ENCODE measurements around the gene HABP4. TPM values are rescaled to one million over a fixed set of nuclear protein-coding genes. Genes with fewer than 3 reads are reported as not detected.

Gene HABP4
- total and polyA plus RNA-seq, 4 donors = 1.1 to 4.0 (median 2.9) TPM

DNA sequence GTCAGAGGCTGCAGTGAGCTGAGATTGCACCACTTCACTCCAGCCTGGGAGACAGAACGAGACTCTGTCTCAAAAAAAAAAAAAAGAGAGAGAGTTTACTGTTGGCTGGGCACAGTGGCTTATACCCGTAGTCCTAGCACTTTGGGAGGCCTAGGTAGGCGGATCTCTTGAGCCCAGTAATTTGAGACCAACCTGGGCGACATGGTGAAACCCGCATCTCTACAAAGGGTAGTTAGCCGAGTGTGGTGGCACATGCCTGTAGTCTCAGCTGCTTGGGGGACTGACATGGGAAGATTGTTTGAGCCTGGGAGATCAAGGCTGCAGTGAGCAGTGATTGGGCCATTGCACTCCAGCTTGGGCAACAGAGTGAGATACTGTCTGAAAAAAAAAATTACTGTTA is 12.6 kb downstream of the HABP4 start:
- Histone ChIP-seq H3K27ac (ENCODE audit: low read depth in 1 of 2, low read length in 2 of 2) (no peak overlapping the region), H3K4me1 (ENCODE audit: control insufficient read depth in 4 of 4, insufficient read depth in 4 of 4, low read length in 3 of 4) (no peaks in the 10 kb centered on the region), H3K9ac (ENCODE audit: low read depth in 1 of 2, low read length in 2 of 2) (no peak overlapping the region), H3K27me3 (ENCODE audit: control insufficient read depth in 4 of 4, insufficient read depth in 4 of 4, low read length in 3 of 4) (no peaks in the 10 kb centered on the region), H3K4me3 (ENCODE audit: low read depth in 1 of 3, low read length in 3 of 3) (no peak overlapping the region), H3K36me3 (ENCODE audit: control insufficient read depth in 4 of 4, insufficient read depth in 3 of 4, low read depth in 1 of 4, low read length in 3 of 4) (no peaks in the 10 kb centered on the region), H3K9me3 (ENCODE audit: control insufficient read depth in 4 of 4, low read length in 3 of 4) (no peaks in the 10 kb centered on the region)
- DNase-seq (ENCODE audit: low spot score) = no peak
- WGBS = 97% methylated on average over 6 of the region's 6 CpGs
- TF ChIP-seq SP1 (IDR thresholded peaks at IDR 0.05) = no peak
- TF ChIP-seq YY1 (IDR thresholded peaks at IDR 0.05) = no peak
- TF ChIP-seq HNF4A (conservative IDR thresholded peaks at IDR 0.05) = no peak
- no peak for TF ChIP-seq MAX (IDR thresholded peaks at IDR 0.05)
- TF ChIP-seq RAD21 (IDR thresholded peaks at IDR 0.05) = no peak
- TF ChIP-seq JUND (IDR thresholded peaks at IDR 0.05) = no peak
- no peak for TF ChIP-seq ZBTB33 (IDR thresholded peaks at IDR 0.05)
- TF ChIP-seq REST (IDR thresholded peaks at IDR 0.05) = no peak
- TF ChIP-seq FOXA2 (IDR thresholded peaks at IDR 0.05) = no peak
- no peak for TF ChIP-seq HNF4G (IDR thresholded peaks at IDR 0.05)
- TF ChIP-seq, protein P1, sequence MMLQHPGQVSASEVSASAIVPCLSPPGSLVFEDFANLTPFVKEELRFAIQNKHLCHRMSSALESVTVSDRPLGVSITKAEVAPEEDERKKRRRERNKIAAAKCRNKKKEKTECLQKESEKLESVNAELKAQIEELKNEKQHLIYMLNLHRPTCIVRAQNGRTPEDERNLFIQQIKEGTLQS (IDR thresholded peaks at IDR 0.05) = no peak
- TF ChIP-seq RXRA (IDR thresholded peaks at IDR 0.05) = no peak
- no peak for TF ChIP-seq CTCF (IDR thresholded peaks at IDR 0.05; ENCODE audit: low read depth, low read length, missing input control)
- no peak for TF ChIP-seq TAF1 (conservative IDR thresholded peaks at IDR 0.05)
- TF ChIP-seq EGR1 (IDR thresholded peaks at IDR 0.05; ENCODE audit: low read depth in 2 of 2) = no peak
- TF ChIP-seq GABPA (IDR thresholded peaks at IDR 0.05 in 1 of 2, conservative IDR thresholded peaks at IDR 0.05 in 1 of 2) = no peak
- TF ChIP-seq NR2F2 (IDR thresholded peaks at IDR 0.05) = no peak
- no peak for TF ChIP-seq FOXA1 (IDR thresholded peaks at IDR 0.05)

All from liver (tissue), 9 donors.